Dermis blood vessel endothelial cell (primary cell): ENCODE data around the gene RNF8. TPM values are rescaled to one million over a fixed set of nuclear protein-coding genes. Genes with fewer than 3 reads are reported as not detected.
"Not testable (repeated sequence)": the region's sequence is repeated elsewhere in the genome, so short reads cannot be mapped to it uniquely, and the experiment has no call there.

Experiments
- DNase-seq: peaks from one replicate; pipeline ENCODE4 v3.0.0; 2010
- total RNA-seq: library from RNA; depleted of rRNA; stranded (reverse); fragments of >200 nt; gene quantifications from 2 replicates; pipeline ENCODE4 v1.2.3, GENCODE V29; 2014

RNF8 gene
- 30.8 and 48.1 TPM in 2 replicates for total RNA-seq

DNA sequence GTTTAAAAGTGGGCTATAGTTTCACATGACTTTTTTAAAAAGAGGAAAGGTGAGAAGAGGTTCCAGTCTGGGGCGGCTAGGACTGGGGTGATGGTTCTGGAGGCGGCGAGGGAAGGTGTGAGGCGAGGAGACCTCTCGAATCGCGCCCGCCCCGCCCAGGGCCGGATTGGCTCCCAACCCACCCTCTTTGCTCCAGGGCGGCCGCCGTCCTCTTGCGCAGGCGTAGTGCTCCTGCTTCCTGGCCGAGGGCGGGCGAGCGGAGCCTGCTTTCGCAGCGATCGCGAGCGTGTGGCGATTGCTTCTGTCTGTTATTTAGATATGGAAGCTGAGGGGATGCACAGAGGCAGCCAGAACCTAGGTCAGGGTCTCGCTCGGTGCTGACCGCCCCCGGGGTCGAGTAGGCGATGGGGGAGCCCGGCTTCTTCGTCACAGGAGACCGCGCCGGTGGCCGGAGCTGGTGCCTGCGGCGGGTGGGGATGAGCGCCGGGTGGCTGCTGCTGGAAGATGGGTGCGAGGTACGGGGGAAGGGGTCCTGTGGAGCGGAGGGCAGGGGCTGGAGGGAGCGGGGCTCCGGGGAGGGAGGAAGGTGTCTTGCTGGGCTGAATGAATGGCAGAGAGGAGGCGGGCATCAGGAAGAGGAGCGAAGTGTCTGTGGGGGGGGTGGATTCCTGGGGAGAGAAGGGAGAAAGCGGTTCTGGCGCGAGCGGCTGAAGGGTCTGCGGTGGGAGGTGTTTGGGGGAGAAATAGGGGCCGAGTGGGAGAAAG is at the start of gene RNF8:
RNF8 (plus strand) TSS at position 223 of the 765 bp plus-strand sequence; CDS start at position 405, 182 bp downstream.
- DNase-seq = peak; percentile 92

- no peak for DNase-seq
These were observed 49.0 kb upstream of the RNF8 start for GRCh38 chr6:37304766-37305165.

GRCh38 chr6:37305841-37306425 is 47.9 kb upstream of the RNF8 start:
- no peak for DNase-seq

DNA sequence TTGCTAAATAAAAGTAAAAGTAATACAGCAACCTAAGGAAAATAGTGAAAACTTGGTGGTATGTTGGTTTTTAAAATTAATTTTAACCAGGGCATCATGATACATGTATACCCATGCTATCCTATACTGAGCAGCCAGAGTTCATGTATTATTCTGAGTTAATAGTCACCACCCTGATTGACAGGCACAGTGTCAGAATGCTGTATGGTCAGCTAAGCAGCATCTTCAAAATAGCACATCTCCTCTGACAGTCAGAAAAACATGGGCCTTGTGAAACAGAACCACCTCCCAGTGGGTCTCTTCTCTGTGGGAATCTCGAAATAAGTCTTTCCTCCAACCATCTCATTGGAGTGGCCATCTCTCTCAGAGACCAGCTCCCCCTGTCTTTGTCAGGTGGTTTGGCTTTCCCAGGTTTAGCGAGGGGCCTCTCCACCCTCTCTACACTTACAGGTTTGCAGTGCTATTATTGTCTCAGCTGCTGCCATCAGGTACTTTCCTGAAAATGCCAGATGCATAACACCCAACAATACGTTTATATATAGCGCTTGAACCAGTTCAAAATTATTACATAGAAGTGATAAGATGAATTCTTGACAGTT is 47.1 kb upstream of the RNF8 start:
- DNase-seq = no peak

DNA sequence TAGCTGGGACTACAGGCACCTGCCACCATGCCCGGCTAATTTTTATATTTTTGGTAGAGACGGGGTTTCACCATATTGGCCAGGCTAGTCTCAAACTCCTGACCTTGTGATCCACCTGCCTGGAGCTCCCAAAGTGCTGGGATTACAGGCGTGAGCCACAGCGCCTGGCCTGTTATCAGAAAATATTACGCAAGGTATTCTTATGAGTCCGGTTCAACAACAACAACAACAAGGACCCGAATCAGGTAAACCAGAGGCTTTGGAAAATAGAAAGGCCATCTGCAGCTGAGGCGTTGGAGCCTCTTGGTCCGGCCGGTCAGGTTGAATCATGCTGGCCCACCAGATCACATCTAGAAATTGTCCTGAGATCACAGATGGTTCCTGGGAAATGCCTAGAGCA is 46.3 kb upstream of the RNF8 start:
- DNase-seq = not testable (repeated sequence)

GRCh38 chr6:37308069-37308815 is 45.5 kb upstream of the RNF8 start:
- DNase-seq = peak; percentile 48

DNA sequence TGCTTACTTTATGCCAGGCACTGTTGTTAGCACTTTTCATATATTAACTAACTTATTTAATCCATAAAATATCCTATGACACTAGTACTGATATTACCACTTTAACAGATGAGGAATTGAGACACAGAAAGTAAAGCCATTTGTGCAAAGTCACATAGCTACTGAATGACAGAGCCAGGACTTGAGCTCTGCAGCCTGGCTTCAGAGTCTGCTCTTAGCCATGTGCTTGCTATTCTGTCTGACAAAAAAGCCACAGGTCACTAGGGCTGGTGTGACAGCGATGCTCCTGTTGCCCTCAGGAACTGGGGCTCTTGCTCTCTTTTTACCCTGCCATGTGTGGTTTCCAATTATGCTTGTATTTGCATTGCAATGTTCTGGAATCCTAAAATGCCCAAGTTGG is 44.7 kb upstream of the RNF8 start:
- DNase-seq = no peak

DNA sequence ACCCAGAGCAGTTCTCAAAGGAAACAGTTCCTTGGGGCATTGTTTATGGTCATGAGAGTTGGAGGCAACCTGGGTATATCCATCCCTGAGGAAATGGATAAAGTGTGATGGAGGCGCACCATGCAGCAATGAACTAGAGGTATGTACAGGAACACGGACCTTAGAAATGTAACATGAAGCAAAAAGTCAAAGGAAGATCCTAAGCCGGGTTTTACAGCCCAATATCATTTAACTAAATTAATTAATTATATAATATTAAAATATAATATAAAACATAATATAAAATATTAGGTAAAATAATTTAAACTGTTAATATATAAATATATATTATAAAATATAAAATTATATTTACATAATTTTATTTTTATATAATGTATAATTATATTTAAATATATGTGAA is 44.1 kb upstream of the RNF8 start:
- no peak for DNase-seq

- DNase-seq = no peak
These were observed 42.8 kb upstream of the RNF8 start for GRCh38 chr6:37310966-37311365.

DNA sequence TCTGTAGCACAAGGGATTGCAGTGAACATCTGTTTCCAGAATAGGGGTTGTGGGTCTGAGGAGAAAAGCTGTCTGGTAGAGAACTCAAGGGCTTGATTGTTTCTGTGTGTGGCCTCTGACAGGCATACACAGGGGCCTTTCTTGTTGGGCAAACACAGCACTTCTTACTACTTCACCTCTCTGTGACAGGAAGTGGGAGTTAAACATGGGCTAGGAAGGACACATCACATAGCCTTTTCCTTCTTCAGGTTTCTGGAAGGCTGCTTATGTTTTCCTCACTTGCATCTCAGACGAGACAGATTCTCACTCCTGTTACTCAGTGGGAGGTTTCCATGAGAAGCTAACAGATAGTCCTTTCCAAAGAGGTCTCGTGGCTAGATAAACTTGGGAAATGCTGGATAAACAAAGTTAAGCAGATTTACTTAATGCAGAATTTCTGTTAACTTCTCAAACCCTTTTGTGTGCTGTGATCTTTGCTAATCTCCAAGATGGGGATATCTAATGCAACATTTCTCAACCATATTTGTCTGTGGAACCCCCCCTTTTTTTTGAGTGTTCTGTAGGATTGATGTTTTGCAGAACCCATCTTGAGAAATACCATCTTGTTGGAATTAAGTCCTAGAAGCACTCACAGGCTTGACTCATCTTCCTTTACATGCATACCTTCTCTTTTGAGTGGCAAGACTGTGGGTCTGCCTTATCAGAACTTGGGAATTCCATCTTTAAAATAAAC is 41.9 kb upstream of the RNF8 start:
- DNase-seq = no peak

- no peak for DNase-seq
These were observed 39.9 kb upstream of the RNF8 start for GRCh38 chr6:37313723-37314486.

DNA sequence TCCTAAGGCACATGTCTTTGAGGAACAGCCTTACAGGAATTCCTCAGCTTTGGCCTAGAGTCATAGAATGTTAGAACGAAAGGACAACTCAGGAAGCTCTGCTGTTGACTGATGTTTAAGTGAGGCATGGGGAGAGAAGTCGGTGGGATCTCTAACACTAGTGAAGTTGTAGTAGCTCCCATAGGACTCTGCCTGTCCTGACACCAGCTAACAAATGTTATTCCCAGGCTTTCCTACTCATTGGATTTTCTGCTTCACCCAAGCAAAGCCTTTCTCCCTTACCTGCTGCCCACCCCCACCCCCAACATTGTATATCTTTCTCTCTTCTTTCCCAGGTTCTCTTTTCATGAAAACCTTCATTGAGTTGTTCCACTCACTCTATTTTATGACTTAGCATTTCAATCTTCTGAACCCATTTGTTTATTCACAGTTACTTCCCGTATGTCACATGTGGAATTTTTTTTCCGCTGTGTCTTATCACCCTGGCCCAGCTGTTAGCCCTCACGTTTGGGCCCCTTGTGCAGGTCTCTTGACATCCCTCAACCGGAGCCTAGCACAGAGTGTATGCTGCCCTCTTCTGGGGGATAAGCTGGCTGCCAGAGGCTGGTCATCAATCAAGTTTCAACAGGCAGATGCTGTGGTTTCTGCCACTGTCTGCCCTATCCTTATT is 39.2 kb upstream of the RNF8 start:
- DNase-seq = peak; percentile 86

DNA sequence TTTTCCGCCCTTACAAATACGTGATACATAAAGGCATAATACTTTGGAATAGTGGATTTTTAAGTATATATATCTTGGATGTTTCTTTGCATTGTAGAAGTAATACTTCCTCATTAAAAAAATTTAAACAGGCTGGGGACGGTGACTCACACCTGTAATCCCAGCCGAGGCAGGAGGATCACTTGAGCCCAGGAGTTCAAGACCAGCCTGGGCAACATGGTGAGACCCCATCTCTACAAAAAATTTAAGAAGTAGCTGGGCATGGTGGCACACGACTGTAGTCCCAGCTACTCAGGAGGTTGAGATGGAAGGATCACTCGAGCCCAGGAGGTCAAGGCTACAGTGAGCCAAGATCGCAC is 38.6 kb upstream of the RNF8 start:
- DNase-seq = no peak

DNA sequence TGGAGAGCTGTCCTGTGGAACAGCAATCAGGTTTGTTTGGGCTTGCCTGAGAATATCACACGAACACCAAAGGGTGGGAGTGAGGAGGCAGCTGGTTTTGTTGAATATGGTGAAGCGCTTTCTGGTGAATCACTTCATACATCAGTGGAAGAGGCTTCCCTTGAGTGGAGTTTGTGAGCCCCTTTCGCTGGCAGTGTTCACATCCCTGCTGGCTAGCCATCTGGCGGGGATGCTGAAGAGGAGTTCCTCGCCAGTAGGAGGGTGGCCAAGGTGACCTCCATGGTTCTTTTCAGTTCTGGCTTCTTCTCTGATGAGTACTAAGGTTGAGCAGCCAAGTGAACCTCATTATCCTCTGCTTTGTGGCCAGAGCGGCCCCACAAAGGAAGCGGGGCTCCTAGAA is 37.7 kb upstream of the RNF8 start:
- DNase-seq = no peak

- DNase-seq = no peak
These were observed 36.3 kb upstream of the RNF8 start for GRCh38 chr6:37317312-37318038.

- DNase-seq = no peak
These were observed 34.6 kb upstream of the RNF8 start for GRCh38 chr6:37319156-37319555.

DNA sequence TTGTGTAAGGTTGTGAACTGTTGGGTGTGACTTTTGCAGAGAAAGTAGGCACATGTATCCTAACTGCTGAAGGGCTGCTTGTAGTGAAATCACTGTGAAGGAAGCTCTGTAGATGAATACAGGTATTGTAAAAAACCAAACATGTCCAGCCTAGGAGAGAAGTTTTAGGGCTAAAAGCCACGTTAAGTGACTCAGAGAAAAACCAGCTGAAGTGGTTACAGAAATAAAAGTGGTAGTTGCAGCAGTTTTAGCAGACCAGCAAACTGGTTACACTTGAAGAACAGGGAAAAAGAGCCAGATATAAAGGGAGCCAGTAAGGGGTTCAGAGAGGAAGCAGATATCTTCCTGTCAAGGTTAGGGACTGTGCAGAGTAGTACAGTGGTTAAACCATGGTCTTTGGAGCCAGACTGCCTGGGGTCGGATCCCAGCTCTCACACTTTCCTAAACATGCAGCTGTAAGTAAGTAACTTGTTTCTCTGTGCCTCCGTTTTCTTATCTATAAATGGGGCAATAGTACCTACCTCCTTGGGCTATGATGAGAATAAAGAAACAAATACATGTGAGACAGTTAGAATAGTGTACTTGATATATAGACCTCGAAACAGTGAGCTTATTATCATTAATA is 33.8 kb upstream of the RNF8 start:
- no peak for DNase-seq

DNA sequence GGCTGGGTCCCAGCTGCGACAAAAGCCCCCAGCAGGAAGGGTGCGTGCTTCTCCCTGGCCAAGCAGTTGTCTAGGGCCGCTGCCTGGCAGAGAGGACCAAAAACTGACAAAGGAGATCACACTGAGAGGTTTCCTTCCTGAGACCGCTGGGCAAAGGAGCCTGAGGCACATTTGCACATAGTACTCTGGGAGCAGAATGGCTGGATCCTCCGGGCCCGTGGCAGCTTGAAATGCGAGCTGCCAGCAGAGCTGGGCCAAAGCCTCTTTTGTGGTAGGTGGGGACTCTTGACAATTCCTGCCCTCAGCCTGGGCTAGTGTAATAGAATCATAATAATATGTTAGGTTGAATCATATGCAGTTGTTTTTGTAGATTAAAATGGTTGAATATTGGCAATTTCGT is 33.1 kb upstream of the RNF8 start:
- no peak for DNase-seq

DNA sequence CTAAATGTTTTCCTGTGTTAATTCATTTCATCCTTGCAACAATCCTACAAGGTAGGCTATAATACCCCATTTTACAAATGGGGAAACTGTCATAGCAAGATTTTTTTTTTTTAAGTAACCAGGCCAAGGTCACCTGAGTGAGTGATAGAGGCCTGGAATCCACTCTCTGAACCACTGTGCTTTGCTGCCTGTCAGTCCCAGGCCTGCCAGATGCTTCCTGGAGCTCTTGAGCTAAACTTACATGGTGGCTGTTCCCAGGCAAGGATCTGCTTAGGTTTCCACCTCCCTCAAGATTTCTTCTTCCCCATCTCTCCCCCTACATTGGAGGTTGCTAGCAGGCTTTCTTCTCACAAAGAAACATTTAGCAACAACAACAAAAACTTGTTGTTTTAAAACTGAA is 32.7 kb upstream of the RNF8 start:
- peak; percentile 48 for DNase-seq
